ENCODE measurements around the gene ZNF764. TPM values are rescaled to one million over a fixed set of nuclear protein-coding genes. Genes with fewer than 3 reads are reported as not detected.

The ZNF764 gene
- total RNA-seq, 4 donors from 2014 or later = 9.3 to 15.4 (median 11.8) TPM

DNA sequence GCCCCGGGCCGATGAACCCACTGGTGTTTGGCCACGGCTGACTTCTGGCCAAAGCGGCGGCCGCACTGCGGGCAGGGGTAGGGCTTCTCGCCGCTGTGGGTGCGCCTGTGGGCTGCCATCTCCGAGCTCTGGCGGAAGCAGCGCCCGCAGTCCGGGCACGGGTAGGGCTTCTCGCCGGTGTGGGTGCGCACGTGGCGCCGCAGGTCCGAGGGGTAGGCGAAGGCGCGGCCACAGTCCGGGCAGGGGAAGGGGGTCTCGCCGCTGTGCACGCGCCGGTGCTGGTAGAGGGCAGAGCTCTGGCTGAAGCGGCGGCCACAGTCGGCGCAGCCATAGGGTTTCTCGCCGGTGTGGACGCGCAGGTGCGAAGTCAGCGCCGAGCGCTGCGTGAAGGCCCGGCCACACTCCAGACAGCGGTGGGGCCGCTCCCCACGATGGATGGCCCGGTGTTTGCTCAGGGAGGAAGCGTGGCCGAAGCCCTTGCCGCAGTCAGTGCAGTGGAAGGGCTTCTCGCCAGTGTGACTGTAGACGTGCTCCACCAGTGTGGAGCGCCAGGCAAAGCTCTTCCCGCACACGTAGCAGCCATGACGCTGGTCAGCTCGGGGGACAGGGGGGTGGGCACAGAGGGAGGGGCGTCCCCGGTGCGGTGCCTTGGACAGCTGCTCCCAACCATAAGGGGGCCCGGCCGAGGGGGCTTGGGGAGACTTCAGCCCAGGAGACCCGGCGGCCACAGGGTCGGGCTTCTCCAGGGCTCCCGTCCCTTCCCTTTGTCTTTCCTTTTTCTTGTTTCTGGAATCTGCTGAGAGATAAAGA, 2.7 kb downstream of the ZNF764 start:
- Histone ChIP-seq H3K9me3 (no peaks in the 10 kb centered on the region), H3K36me3 (peaks cover 11% of the 10 kb centered on the region in 2 donors), H3K4me3 (replicated peaks in 1 of 3) (no peak overlapping the region), H3K27me3 (no peaks in the 10 kb centered on the region), H3K27ac (no peak overlapping the region), H3K4me1 (peaks cover 6 to 13% of the 10 kb centered on the region in 2 donors)
- WGBS, 2 donors = 95 to 96% methylated on average over 20 to 40 of the region's 69 CpGs
- TF ChIP-seq, protein P1, sequence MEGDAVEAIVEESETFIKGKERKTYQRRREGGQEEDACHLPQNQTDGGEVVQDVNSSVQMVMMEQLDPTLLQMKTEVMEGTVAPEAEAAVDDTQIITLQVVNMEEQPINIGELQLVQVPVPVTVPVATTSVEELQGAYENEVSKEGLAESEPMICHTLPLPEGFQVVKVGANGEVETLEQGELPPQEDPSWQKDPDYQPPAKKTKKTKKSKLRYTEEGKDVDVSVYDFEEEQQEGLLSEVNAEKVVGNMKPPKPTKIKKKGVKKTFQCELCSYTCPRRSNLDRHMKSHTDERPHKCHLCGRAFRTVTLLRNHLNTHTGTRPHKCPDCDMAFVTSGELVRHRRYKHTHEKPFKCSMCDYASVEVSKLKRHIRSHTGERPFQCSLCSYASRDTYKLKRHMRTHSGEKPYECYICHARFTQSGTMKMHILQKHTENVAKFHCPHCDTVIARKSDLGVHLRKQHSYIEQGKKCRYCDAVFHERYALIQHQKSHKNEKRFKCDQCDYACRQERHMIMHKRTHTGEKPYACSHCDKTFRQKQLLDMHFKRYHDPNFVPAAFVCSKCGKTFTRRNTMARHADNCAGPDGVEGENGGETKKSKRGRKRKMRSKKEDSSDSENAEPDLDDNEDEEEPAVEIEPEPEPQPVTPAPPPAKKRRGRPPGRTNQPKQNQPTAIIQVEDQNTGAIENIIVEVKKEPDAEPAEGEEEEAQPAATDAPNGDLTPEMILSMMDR (IDR thresholded peaks at IDR 0.05) = peak in 1 of 6 experiments; percentile 2
- TF ChIP-seq POLR2A (IDR thresholded peaks at IDR 0.05) = no peak
- intact Hi-C loops (cut with DNase I) = no loop called here
- no peak for DNase-seq

DNA sequence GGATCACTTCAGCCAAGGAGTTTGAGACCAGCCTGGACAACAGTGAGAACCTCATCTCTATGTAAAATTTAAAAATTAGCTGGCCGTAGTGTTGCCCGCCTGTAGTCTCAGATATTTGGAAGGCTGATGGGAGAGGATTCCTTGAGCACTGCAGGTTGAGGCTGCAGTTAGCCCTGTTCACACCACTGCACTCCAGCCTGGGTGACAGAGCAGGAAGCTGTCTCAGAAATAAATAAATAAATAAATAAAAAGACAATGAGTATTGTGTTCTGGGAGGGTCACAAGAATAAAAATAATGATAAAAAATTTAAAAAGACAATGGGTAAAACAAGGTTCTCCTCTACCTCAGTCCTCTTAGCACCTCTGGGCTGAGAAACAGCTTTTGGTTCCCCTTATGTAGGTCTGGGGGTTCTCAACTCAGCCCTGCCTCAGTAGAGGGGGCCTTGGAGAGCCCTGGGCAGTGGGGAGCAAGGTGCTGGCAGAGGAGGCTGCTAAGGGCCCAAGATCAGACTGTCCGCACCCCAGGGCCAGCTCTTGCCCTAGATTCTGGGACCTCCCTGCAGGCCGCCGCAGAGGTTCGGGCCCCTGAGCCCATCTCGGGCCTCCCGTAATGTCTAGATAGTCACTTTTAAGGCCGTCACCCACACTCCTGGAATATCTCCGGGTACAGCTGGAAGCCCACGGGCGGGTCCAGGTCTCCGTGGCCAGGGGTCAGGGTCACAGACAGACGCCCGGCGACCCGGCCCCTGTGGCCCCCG, 3.4 kb downstream of the ZNF764 start:
- no peak overlapping the region for H3K4me3 ChIP-seq (replicated peaks in 1 of 3)
- no peak for TF ChIP-seq POLR2A (IDR thresholded peaks at IDR 0.05)
- TF ChIP-seq, protein P1 (IDR thresholded peaks at IDR 0.05) = no peak
- peaks cover 11% of the 10 kb centered on the region in 2 donors for H3K36me3 ChIP-seq
- intact Hi-C loops (cut with DNase I) = no loop called here
- no peaks in the 10 kb centered on the region for H3K27me3 ChIP-seq
- 96 to 99% methylated on average over 3 to 9 of the region's 18 CpGs for WGBS, 2 donors
- no peaks in the 10 kb centered on the region for H3K9me3 ChIP-seq
- H3K27ac ChIP-seq = no peak overlapping the region
- DNase-seq = no peak
- H3K4me1 ChIP-seq = peaks cover 6 to 13% of the 10 kb centered on the region in 2 donors

DNA sequence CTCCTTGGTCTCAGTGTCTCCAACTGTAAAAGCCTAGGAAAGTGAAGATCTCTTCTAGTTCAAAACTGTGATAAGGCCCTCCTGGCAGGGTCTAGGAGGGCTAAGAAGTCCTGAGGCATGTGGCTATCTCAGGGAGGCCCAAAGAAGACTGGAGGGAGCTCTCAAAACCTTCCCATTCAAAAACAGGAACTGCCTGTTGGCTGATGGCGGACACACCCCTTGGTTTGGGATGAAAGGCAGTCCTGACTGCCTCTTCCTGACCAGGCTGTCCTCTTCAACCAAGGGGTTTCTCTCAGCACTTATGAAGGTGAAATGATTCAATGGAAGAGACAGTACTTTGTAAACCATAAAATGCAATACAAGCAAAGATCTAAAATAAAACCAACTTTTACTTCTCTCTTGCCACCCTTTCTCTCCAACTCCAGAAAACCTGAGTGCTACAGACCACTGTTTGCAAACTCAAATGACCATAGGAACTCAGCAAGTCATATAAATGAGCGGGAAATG, 4.7 kb downstream of the ZNF764 start:
- 89 to 94% methylated on average over 2 of the region's 2 CpGs for WGBS, 2 donors
- Histone ChIP-seq H3K9me3 (no peaks in the 10 kb centered on the region), H3K27ac (no peak overlapping the region), H3K27me3 (no peaks in the 10 kb centered on the region), H3K4me3 (replicated peaks in 1 of 3) (no peak overlapping the region), H3K36me3 (peaks cover 11% of the 10 kb centered on the region in 2 donors), H3K4me1 (peaks cover 6 to 10% of the 10 kb centered on the region in 2 donors)
- no peak for TF ChIP-seq POLR2A (IDR thresholded peaks at IDR 0.05)
- TF ChIP-seq, protein P1 (IDR thresholded peaks at IDR 0.05) = no peak
- DNase-seq = no peak
- intact Hi-C loops (cut with DNase I) = no loop called here

DNA sequence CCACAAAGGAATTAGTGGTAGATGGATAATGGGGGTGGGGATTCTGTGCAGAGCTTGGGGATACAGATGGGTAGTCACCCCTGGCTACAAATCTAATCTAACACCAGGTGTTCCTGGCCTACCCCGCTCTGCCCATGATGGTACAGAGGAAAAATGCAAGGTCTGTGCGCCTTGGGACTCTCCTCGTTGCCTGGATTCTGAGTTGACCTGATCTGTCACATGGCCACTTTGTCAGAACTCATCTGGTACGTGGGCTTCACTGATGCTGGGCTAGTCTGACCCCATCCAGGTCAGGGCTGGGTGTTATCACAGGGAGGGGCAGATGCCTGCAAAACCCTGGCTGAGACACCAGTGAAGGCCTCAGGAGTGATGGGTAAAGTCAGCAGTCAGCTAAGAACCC, 5.2 kb downstream of the ZNF764 start:
- Histone ChIP-seq H3K36me3 (peaks cover 11% of the 10 kb centered on the region in 2 donors), H3K4me1 (peaks cover 6 to 10% of the 10 kb centered on the region in 2 donors), H3K27me3 (no peaks in the 10 kb centered on the region), H3K4me3 (replicated peaks in 1 of 3) (no peak overlapping the region), H3K27ac (no peak overlapping the region), H3K9me3 (no peaks in the 10 kb centered on the region)
- TF ChIP-seq, protein P1 (IDR thresholded peaks at IDR 0.05) = no peak
- TF ChIP-seq POLR2A (IDR thresholded peaks at IDR 0.05) = no peak
- intact Hi-C loops (cut with DNase I) = no loop called here
- WGBS, 2 donors = 84 to 100% methylated on average over 4 of the region's 4 CpGs
- DNase-seq = no peak

Data from thyroid gland (tissue), 4 donors.